ENCODE measurements around the gene PLXDC1.
A peak's percentile ranks its signal among the peaks of the same experiment; 100 is the strongest.

PLXDC1 gene

DNA sequence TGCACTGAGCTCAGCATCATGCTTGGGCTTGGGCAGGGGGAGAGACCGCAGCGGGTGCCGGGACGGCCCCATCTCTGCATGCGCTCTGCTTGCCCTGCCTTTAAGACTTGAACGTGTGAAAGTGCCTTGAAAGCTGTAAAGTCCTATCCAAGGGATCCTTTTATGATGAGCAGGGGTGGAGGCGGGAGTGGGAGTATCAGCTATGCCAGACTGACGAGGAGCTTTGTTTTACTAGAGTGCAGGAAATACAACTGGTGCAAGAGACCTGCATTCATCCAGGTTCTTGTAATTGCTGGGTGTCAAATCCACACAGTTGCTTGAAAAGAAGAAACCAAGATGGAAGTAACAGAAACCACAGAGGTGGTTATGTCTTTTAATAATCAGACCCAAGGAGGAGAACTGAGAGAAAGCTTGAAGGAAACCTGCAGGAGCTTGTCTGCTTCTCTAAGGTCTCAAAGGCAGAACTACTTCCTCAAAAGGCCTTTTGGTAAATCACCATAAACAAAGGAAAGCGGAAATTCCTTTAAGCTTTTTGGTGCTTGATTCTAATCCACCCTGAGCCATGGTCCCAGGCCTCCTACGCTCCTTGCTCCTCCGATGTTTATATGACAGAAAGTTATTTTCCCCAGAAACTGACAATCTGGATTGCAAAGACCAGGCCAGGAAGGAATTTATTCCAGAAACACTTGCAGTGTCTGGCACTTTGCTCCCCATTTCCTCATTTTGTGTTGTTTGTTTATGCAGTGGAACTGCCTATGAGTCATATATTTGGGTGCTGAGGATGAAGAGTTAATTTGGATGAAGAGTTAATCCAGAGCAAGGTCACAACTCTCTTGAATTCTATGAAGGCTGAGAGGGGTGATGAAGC lies 132.9 kb downstream of the PLXDC1 start:
- H3K27ac ChIP-seq (ENCODE audit: low read length) = peak overlapping the region; percentile 33
- no peaks in the 10 kb centered on the region for H3K9me3 ChIP-seq (ENCODE audit: control insufficient read depth in 1 of 2, low read length in 2 of 2)
- H3K36me3 ChIP-seq (ENCODE audit: control insufficient read depth in 1 of 2, insufficient read depth in 2 of 2, low read length in 2 of 2) = no peaks in the 10 kb centered on the region
- no peak overlapping the region for H3K4me3 ChIP-seq (ENCODE audit: low read depth in 1 of 2, low read length in 2 of 2)
- no peaks in the 10 kb centered on the region for H3K27me3 ChIP-seq (ENCODE audit: low read depth, low read length)
- peaks cover 0 to 11% of the 10 kb centered on the region in 2 donors for H3K4me1 ChIP-seq (ENCODE audit: control insufficient read depth in 1 of 2, insufficient read depth in 2 of 2, low read length in 2 of 2)

GRCh38 chr17:39016193-39017153 lies 135.0 kb downstream of the PLXDC1 start:
- H3K27ac ChIP-seq (ENCODE audit: low read length) = no peak overlapping the region

GRCh38 chr17:39015546-39015935 lies 135.9 kb downstream of the PLXDC1 start:
- no peaks in the 10 kb centered on the region for H3K36me3 ChIP-seq (ENCODE audit: control insufficient read depth in 1 of 2, insufficient read depth in 2 of 2, low read length in 2 of 2)
- no peak overlapping the region for H3K4me3 ChIP-seq (ENCODE audit: low read depth in 1 of 2, low read length in 2 of 2)
- no peaks in the 10 kb centered on the region for H3K27me3 ChIP-seq (ENCODE audit: low read depth, low read length)
- H3K4me1 ChIP-seq (ENCODE audit: control insufficient read depth in 1 of 2, insufficient read depth in 2 of 2, low read length in 2 of 2) = peaks cover 0 to 11% of the 10 kb centered on the region in 2 donors
- H3K9me3 ChIP-seq (ENCODE audit: control insufficient read depth in 1 of 2, low read length in 2 of 2) = no peaks in the 10 kb centered on the region
- H3K27ac ChIP-seq (ENCODE audit: low read length) = no peak overlapping the region

More at GRCh38 chr17:39016193-39017153, 135.0 kb downstream of the PLXDC1 start:
- Histone ChIP-seq H3K9me3 (ENCODE audit: control insufficient read depth in 1 of 2, low read length in 2 of 2) (no peaks in the 10 kb centered on the region), H3K4me1 (ENCODE audit: control insufficient read depth in 1 of 2, insufficient read depth in 2 of 2, low read length in 2 of 2) (peaks cover 0 to 11% of the 10 kb centered on the region in 2 donors), H3K4me3 (ENCODE audit: low read depth in 1 of 2, low read length in 2 of 2) (no peak overlapping the region), H3K36me3 (ENCODE audit: control insufficient read depth in 1 of 2, insufficient read depth in 2 of 2, low read length in 2 of 2) (no peaks in the 10 kb centered on the region), H3K27me3 (ENCODE audit: low read depth, low read length) (no peaks in the 10 kb centered on the region)

DNA sequence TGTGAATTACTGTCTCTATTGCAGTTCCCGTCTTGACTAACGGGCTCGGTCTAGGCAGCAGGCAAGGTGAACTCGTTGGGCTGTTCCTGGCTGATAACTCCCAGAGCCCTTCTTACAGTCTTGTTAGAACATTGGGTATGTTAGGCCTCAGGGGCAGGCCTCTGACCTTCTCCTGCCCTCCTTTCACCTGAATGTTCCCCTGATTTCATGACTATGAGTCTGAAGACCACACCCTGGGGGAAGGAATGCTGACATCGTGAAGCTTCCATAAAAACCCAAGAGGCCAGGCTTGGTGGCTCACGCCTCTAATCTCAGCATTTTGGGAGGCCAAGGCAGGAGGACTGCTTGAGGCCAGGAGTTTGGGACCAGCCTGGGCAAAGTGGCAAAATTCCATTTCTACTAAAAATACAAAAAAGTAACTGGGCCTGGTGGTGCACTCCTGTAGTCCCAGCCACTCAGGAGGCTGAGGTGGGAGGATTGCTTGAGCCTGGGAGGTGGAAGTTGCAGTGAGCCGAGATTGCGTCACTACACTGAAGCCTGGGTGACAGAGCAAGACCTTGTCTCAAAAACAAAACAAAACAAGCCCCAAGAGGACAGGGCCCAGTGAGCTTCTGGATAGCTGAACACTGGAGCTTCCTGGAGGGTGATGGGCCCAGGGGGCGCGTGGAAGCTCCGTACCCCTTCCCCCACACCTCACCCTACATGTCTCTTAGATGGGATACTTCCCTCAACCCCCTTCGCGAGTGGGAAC lies 136.5 kb downstream of the PLXDC1 start:
- H3K9me3 ChIP-seq (ENCODE audit: control insufficient read depth in 1 of 2, low read length in 2 of 2) = no peaks in the 10 kb centered on the region
- no peak overlapping the region for H3K27ac ChIP-seq (ENCODE audit: low read length)
- no peaks in the 10 kb centered on the region for H3K36me3 ChIP-seq (ENCODE audit: control insufficient read depth in 1 of 2, insufficient read depth in 2 of 2, low read length in 2 of 2)
- no peak overlapping the region for H3K4me3 ChIP-seq (ENCODE audit: low read depth in 1 of 2, low read length in 2 of 2)
- no peaks in the 10 kb centered on the region for H3K27me3 ChIP-seq (ENCODE audit: low read depth, low read length)
- H3K4me1 ChIP-seq (ENCODE audit: control insufficient read depth in 1 of 2, insufficient read depth in 2 of 2, low read length in 2 of 2) = peaks cover 0 to 11% of the 10 kb centered on the region in 2 donors

DNA sequence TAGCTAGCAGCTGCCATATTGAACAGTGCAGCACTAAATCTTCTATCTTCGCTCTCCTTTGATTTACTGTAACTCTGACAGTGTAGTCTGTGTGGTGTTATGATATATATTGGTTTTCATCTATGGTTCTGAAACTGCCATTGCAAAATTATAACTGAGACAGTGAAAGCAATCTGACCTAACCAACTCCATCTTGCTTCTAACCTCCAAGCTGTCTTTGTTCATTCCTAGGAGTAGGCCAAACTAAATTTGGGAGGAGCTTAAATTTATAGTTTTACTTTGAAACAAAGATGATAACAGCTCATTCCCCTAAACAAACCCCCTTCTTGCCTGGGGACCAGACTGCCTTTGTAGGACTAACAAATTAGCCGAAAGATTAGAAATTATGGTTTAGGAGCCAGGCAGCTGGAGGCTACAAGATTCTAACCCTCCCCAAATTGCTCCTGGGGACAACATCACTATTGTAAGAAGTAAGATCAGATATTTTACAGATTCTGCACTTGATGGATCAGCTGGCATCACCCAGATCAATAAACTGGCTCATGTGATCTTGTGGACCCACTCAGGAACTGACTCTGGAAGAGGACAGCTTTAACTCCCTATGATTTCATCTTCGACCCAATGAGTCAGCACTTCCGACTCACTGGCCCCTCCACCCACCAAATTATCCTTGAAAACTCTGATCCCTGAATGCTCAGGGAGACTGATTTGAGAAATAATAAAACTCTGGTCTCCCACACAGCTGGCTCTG lies 137.2 kb downstream of the PLXDC1 start:
- Histone ChIP-seq H3K4me1 (ENCODE audit: control insufficient read depth in 1 of 2, insufficient read depth in 2 of 2, low read length in 2 of 2) (peaks cover 0 to 11% of the 10 kb centered on the region in 2 donors), H3K27me3 (ENCODE audit: low read depth, low read length) (no peaks in the 10 kb centered on the region), H3K27ac (ENCODE audit: low read length) (no peak overlapping the region), H3K9me3 (ENCODE audit: control insufficient read depth in 1 of 2, low read length in 2 of 2) (no peaks in the 10 kb centered on the region), H3K36me3 (ENCODE audit: control insufficient read depth in 1 of 2, insufficient read depth in 2 of 2, low read length in 2 of 2) (no peaks in the 10 kb centered on the region), H3K4me3 (ENCODE audit: low read depth in 1 of 2, low read length in 2 of 2) (no peak overlapping the region)

Measured in muscle layer of duodenum (tissue), 2 donors.